Measurements from ENCODE around the gene CIAO1. TPM values are rescaled to one million over a fixed set of nuclear protein-coding genes. Genes with fewer than 3 reads are reported as not detected.

CIAO1 gene
- total and polyA plus RNA-seq, 2 of the 8 experiments (the other 6 are each of a cell fraction or from before 2014, with no cell fraction given), result 63.7 to 99.2 TPM

DNA sequence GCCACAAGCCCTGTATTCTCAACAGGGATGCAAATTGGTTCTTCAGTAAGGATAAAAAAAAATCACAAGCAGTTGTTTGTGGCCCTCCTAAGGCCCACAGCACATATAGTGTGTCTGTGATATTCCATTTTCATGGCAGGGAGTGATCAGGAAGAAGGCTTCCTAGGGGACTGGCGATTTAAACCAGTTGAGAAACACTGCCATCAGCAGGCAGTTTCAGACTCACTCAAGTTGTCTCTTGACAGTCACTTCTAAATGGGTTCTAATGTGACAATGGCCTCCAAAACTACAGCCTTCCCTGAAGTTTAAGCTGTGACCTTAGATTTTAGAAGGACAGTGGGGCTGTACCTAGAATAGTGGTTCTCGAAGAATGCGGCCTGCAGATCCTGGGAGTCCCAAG, 6.0 kb downstream of the CIAO1 start (continued):
- TF ChIP-seq JUND (IDR thresholded peaks at IDR 0.05; ENCODE audit: low read length) (no peak), SP4 (IDR thresholded peaks at IDR 0.05; ENCODE audit: low read length) (no peak), MAFK (IDR thresholded peaks at IDR 0.05; ENCODE audit: low read depth, low read length) (no peak), GABPA (IDR thresholded peaks at IDR 0.05; ENCODE audit: borderline replicate concordance, insufficient read depth, low read length) (no peak), BACH1 (IDR thresholded peaks at IDR 0.05; ENCODE audit: low read length) (no peak)

Measured in H1 (cell line).